Panc1 (cell line): Measurements from ENCODE around the gene PELI2.

Experiments
- CTCF ChIP-seq: fragments of 450-650 bp; IDR thresholded peaks from 2 replicates; pipeline ENCODE4 v1.5.1; 2017; ENCODE audit warnings: mild to moderate bottlenecking
- POLR2AphosphoS5 ChIP-seq: IDR thresholded peaks from 2 replicates; pipeline ENCODE4 v1.6.1; 2012; ENCODE audit warnings: mild to moderate bottlenecking, low read depth, low read length, moderate library complexity
- REST ChIP-seq, 2 experiments: IDR thresholded peaks; 2 replicates each; pipeline ENCODE4 v1.6.1; 2011 to 2012; ENCODE audit warnings: low read depth in 2 of 2, control low read depth in 1 of 2, low read length in 1 of 2, mild to moderate bottlenecking in 1 of 2, moderate library complexity in 1 of 2; ENCODE audit not compliant: insufficient read depth in 1 of 2
- SIN3A ChIP-seq: IDR thresholded peaks from 2 replicates; pipeline ENCODE4 v1.6.1; 2012; ENCODE audit warnings: low read depth, mild to moderate bottlenecking, low read length, moderate library complexity, borderline replicate concordance; ENCODE audit not compliant: insufficient read depth
- TCF7L2 ChIP-seq: IDR thresholded peaks from 2 replicates; pipeline ENCODE4 v1.6.1; 2011; ENCODE audit warnings: mild to moderate bottlenecking, low read depth, low read length, inconsistent platforms

DNA sequence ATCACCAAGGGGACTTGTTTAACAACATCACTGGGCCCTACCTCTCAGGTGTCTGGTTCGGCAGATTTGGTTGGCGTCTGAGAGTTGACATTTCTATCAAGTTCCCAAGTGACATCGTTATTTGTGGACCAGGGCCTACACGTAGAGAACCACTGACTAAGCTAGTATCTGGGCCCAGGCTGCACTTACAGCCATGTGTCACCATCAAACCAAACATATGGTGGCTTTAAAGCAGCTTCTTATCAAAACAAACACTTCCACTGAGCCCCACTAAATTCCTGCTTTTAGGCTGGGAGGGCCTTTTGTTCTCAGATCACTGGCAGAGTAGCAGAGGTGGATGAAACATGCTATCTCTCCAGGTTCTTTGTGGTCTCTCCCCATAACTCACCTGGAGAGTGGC is 220.5 kb downstream of the PELI2 start:
- TF ChIP-seq CTCF (no peak), POLR2AphosphoS5 (no peak), REST (IDR thresholded peaks at IDR 0.05; ENCODE audit: insufficient read depth in 1 of 2, low read depth in 2 of 2, low read length in 1 of 2) (no peak), TCF7L2 (no peak), SIN3A (no peak)
